ENCODE measurements around the gene PIK3AP1.

The PIK3AP1 gene

GRCh38 chr10:96688789-96689188, 31.5 kb downstream of the PIK3AP1 start:
- H3K4me3 ChIP-seq (ENCODE audit: low read depth, low read length): no peak overlapping the region
- TF ChIP-seq CTCF (IDR thresholded peaks at IDR 0.05; ENCODE audit: borderline replicate concordance, insufficient read depth, low read depth, low read length): no peak

DNA sequence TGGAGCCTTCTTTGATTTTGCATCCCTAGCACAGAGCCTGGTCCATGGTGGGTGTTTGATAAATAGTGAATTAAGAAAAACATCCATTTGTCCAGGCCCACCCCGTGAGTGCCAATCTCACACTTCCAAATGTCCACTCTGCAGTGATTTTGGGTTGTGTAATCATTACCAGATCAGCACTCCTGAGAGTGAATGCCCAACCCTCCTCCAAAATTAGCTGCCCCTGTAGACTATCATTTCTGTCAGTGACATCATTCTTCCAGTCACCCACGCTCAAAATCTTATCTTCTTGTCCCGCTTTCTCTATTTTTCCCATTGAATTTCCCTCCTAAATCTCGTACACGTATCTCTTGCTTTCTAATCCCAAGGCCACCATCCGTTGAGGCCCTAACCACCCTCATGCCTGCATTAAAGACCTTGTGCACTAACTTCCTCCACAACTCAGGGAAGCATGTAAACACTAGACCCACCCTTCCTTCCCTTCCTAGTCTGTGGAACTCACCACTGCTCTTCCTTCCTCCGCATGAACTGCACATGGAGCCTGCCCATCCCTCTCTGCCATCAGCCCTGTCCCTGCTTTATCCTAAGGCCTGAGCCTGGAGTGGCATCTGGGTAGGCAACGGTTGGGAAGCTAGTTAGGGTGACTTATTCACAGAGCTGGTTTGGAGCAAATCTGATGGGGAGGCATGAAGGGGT, 32.8 kb downstream of the PIK3AP1 start:
- H3K4me3 ChIP-seq (ENCODE audit: low read depth, low read length): no peak overlapping the region
- no peak for TF ChIP-seq CTCF (IDR thresholded peaks at IDR 0.05; ENCODE audit: borderline replicate concordance, insufficient read depth, low read depth, low read length)

- no peak for TF ChIP-seq CTCF (IDR thresholded peaks at IDR 0.05; ENCODE audit: borderline replicate concordance, insufficient read depth, low read depth, low read length)
- H3K4me3 ChIP-seq (ENCODE audit: low read depth, low read length): no peak overlapping the region
Measured at GRCh38 chr10:96686514-96686913, 33.8 kb downstream of the PIK3AP1 start.

DNA sequence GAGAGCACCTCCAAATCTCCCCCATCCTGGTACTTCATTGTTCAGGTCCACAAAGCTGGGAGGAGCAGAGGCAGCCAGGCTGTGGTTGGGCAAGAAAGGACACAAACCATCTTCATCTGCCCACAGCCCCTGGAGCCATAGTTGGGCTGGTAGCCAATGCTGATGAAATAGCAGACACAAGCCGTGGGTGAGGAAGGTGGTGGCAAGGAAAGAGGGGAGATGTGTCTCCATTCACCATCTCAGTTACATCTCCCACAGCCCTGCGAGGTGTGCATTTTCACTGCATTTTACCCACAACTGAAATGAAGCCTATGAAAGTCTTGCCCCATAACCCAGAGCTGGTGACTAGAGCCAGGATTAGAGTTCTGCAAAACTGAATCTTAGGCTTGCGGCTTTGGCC, 35.0 kb downstream of the PIK3AP1 start:
- no peak overlapping the region for H3K4me3 ChIP-seq (ENCODE audit: low read depth, low read length)
- no peak for TF ChIP-seq CTCF (IDR thresholded peaks at IDR 0.05; ENCODE audit: borderline replicate concordance, insufficient read depth, low read depth, low read length)

DNA sequence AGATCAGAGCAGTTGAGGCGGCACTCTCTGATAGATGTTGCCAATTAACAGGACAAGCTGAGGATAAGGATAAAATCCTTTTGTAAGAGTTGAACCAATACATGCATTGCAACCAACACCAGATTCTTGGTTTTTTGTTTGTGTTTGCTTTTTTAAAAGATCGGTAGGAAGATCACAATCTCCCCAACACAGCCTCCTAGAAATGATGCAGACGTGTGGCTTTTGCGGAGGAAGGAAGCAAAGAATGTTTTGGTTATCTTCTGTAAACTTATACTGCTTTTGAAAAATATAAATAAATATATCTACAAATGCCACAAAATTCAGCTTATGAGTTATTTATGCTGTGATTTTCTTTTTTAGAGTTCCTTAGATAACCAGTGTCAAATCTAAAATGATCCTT, 35.5 kb downstream of the PIK3AP1 start:
- TF ChIP-seq CTCF (IDR thresholded peaks at IDR 0.05; ENCODE audit: borderline replicate concordance, insufficient read depth, low read depth, low read length): no peak
- no peak overlapping the region for H3K4me3 ChIP-seq (ENCODE audit: low read depth, low read length)

GRCh38 chr10:96683710-96684109, 36.6 kb downstream of the PIK3AP1 start:
- TF ChIP-seq CTCF (IDR thresholded peaks at IDR 0.05; ENCODE audit: borderline replicate concordance, insufficient read depth, low read depth, low read length): no peak
- no peak overlapping the region for H3K4me3 ChIP-seq (ENCODE audit: low read depth, low read length)

DNA sequence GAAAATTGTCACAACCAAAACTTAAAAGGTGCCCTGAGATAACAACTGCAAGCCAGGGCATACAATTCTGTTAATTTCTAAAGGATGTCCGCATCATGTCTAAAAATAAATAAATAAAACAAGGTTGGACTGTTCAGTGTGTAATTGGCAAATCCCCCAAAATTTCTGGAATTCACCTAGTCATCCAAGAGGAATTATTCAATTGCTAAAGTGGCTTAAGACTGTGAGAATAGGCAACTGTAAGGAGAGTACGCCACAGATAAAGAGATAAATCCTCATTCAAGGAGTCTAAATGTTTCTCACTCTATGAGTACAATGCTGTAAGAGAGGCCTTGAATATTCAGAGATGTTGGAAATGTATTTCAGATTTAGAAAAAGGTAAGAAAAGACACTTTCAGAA, 37.2 kb downstream of the PIK3AP1 start:
- no peak for TF ChIP-seq CTCF (IDR thresholded peaks at IDR 0.05; ENCODE audit: borderline replicate concordance, insufficient read depth, low read depth, low read length)
- no peak overlapping the region for H3K4me3 ChIP-seq (ENCODE audit: low read depth, low read length)

Data from GM12875 (cell line).